HCT116 (cell line): Measurements from ENCODE around the gene MED27. TPM values are rescaled to one million over a fixed set of nuclear protein-coding genes. Genes with fewer than 3 reads are reported as not detected.

Source experiments
- ATAC-seq: fragments of 200-7000 bp; cut with Tn5 transposase; 2 replicates; pipeline ENCODE4 v1.9.1; 2020; ENCODE audit warnings: mild to moderate bottlenecking, moderate library complexity
- BruUV-seq: library from RNA; stranded (reverse); fragments of 400-500 nt; replicated peaks from 2 replicates; lab custom pipeline; 2021; lab: Mats Ljungman, UMichigan
- CTCF ChIA-PET: fragments of 300-600 bp; sonication (Branson Sonifier 250); formaldehyde crosslinking; loops from one replicate; lab custom pipeline; 2021; ENCODE audit warnings: antibody characterized with exemption; lab: Charles Lee
- POLR2A ChIA-PET: fragments of 300-600, 350-600 bp; sonication (Branson Sonifier 250); formaldehyde crosslinking; loops from one replicate; lab custom pipeline; 2021; ENCODE audit warnings: antibody characterized with exemption; lab: Charles Lee
- RAD21 ChIA-PET, 2 experiments: fragments of 300-600 bp; sonication (Branson Sonifier 250); formaldehyde crosslinking; loops; one replicate each; lab custom pipeline; 2023; ENCODE audit warnings: low total read pairs in 2 of 2; ENCODE audit not compliant: uncharacterized antibody in 2 of 2, unreplicated experiment in 2 of 2, low non-redundant PET in 1 of 2; lab: Charles Lee
- DNase-seq: peaks from one replicate; pipeline ENCODE4 v3.0.0-alpha.2; 2010; ENCODE audit warnings: low read depth, low spot score
- H2AFZ ChIP-seq: fragments of 200-600 bp; shearing (Covaris generic), sonication (generic); 2 replicates; pipeline ENCODE4 v1.6.1; 2017; ENCODE audit warnings: low read depth, mixed run types, mixed read lengths, antibody characterized with exemption, low read length; ENCODE audit not compliant: poor library complexity, severe bottlenecking
- H3K27ac ChIP-seq: 2 replicates; pipeline ENCODE4 v1.5.1; 2012; ENCODE audit warnings: low read depth, low read length
- H3K27me3 ChIP-seq: fragments of 200-600 bp; sonication (generic); 2 replicates; pipeline ENCODE4 v1.6.1; 2016; ENCODE audit warnings: mixed run types, low read length, mixed read lengths; ENCODE audit not compliant: insufficient read depth
- H3K36me3 ChIP-seq, 2 experiments: fragments of 200-500 bp in 1 of 2; fragments of 200-600 bp in 1 of 2; sonication (Bioruptor generic) in 1 of 2; sonication (generic) in 1 of 2; 2 replicates each; pipeline versions ENCODE4 v1.5.1 to v1.6.1; 2014 to 2016; ENCODE audit warnings: low read length in 2 of 2, inconsistent platforms in 1 of 2, mixed read lengths in 1 of 2, mixed run types in 1 of 2; ENCODE audit not compliant: insufficient read depth in 2 of 2, control insufficient read depth in 1 of 2
- H3K4me1 ChIP-seq, 2 experiments: fragments of 200-600 bp in 1 of 2; sonication (generic) in 1 of 2; 2 replicates each; pipeline versions ENCODE4 v1.5.1 to v1.6.1; 2012 to 2017; ENCODE audit warnings: low read length in 2 of 2, inconsistent platforms in 1 of 2, mild to moderate bottlenecking in 1 of 2, mixed read lengths in 1 of 2, mixed run types in 1 of 2, moderate library complexity in 1 of 2; ENCODE audit not compliant: insufficient read depth in 2 of 2, control insufficient read depth in 1 of 2
- H3K4me2 ChIP-seq: fragments of 200-600 bp; sonication (generic); 2 replicates; pipeline ENCODE4 v1.6.1; 2017; ENCODE audit warnings: mixed run types, low read length, mixed read lengths
- H3K4me3 ChIP-seq, 2 experiments: fragments of 200-600 bp in 1 of 2; sonication (generic) in 1 of 2; replicated peaks in 1 of 2; 2 replicates each; pipeline ENCODE4 v1.5.1; 2011 to 2016; ENCODE audit warnings: low read length in 2 of 2, control low read depth in 1 of 2, low read depth in 1 of 2, mild to moderate bottlenecking in 1 of 2, mixed read lengths in 1 of 2, mixed run types in 1 of 2
- H3K79me2 ChIP-seq: fragments of 200-600 bp; sonication (generic); 2 replicates; pipeline ENCODE4 v1.6.1; 2017; ENCODE audit warnings: mild to moderate bottlenecking, mixed run types, low read length, moderate library complexity, mixed read lengths; ENCODE audit not compliant: insufficient read depth
- H3K9ac ChIP-seq: fragments of 200-600 bp; sonication (generic); 2 replicates; pipeline ENCODE4 v1.6.1; 2016; ENCODE audit warnings: low read length, mixed read lengths
- H3K9me2 ChIP-seq: fragments of 200-600 bp; sonication (generic), shearing (Covaris generic); 2 replicates; pipeline ENCODE4 v1.6.1; 2017; ENCODE audit warnings: mixed run types, mild to moderate bottlenecking, moderate library complexity; ENCODE audit not compliant: insufficient read depth
- H3K9me3 ChIP-seq, 2 experiments: fragments of 200-500 bp in 1 of 2; fragments of 200-600 bp in 1 of 2; sonication (Bioruptor generic) in 1 of 2; sonication (generic) in 1 of 2; 2 replicates each; pipeline ENCODE4 v1.6.1; 2014 to 2017; ENCODE audit warnings: low read length in 2 of 2, mixed read lengths in 2 of 2, inconsistent platforms in 1 of 2, low read depth in 1 of 2, mild to moderate bottlenecking in 1 of 2, mixed run types in 1 of 2, moderate library complexity in 1 of 2; ENCODE audit not compliant: control insufficient read depth in 1 of 2, insufficient read depth in 1 of 2
- H4K20me1 ChIP-seq: fragments of 200-600 bp; sonication (generic), shearing (Covaris generic); 2 replicates; pipeline ENCODE4 v1.6.1; 2017; ENCODE audit warnings: mixed run types, mild to moderate bottlenecking, moderate library complexity; ENCODE audit not compliant: insufficient read depth
- ATF3 ChIP-seq: IDR thresholded peaks from 2 replicates; pipeline ENCODE4 v1.6.1; 2012
- ELF1 ChIP-seq: IDR thresholded peaks from 2 replicates; pipeline ENCODE4 v1.6.1; 2012; ENCODE audit warnings: low read depth, borderline replicate concordance
- MAX ChIP-seq: IDR thresholded peaks from 2 replicates; pipeline ENCODE4 v1.6.1; 2012
- RAD21 ChIP-seq: IDR thresholded peaks from 2 replicates; pipeline ENCODE4 v1.6.1; 2012; ENCODE audit warnings: low read depth, mild to moderate bottlenecking
- REST ChIP-seq: IDR thresholded peaks from 2 replicates; pipeline ENCODE4 v1.6.1; 2012; ENCODE audit warnings: low read depth
- ZNF274 ChIP-seq: fragments of 200-500 bp; sonication (Bioruptor generic); IDR thresholded peaks from 2 replicates; pipeline ENCODE4 v1.6.1; 2014; ENCODE audit warnings: mild to moderate bottlenecking, low read depth, low read length, inconsistent platforms
- intact Hi-C: fragments of 100-400 bp; cut with micrococcal nuclease; formaldehyde crosslinking; loops from 2 replicates; pipeline ENCODE4 v1.10.0; 2022
- total RNA-seq: library from RNA; stranded (reverse); gene quantifications from one replicate; pipeline ENCODE4 v1.2.1, GENCODE V29; 2021; ENCODE audit not compliant: unreplicated experiment

The MED27 gene
- total RNA-seq, 1 experiment from 2014 or later = 26.9 TPM

GRCh38 chr9:131836607-131837315, 242.9 kb downstream of the MED27 start:
- H3K27me3 ChIP-seq = no peaks in the 10 kb centered on the region
- ChIA-PET CTCF (no interaction called here), POLR2A (no interaction called here), RAD21 (interaction anchor here in 1 of 2 experiments (0.6 kb wide), 2 partner anchors 52 to 390 kb away, joined by 4 to 5 read pairs; no protein-coding TSS in a partner anchor)
- intact Hi-C loops = no loop called here
- H3K36me3 ChIP-seq = no peaks in the 10 kb centered on the region
- no peak overlapping the region for H3K9ac ChIP-seq
- no peak overlapping the region for H2AFZ ChIP-seq
- no peak for DNase-seq
- no peaks in the 10 kb centered on the region for H4K20me1 ChIP-seq
- ATAC-seq = no peak
- H3K4me1 ChIP-seq = peaks cover 4 to 10% of the 10 kb centered on the region in 2 experiments; a peak in 3 of 4 replicates
- H3K27ac ChIP-seq = no peak overlapping the region
- H3K4me3 ChIP-seq = no peak overlapping the region
- no peak overlapping the region for H3K4me2 ChIP-seq
- H3K9me3 ChIP-seq = peaks cover 0 to 7% of the 10 kb centered on the region in 2 experiments; a peak in 2 of 4 replicates
- H3K79me2 ChIP-seq = no peaks in the 10 kb centered on the region
- H3K9me2 ChIP-seq = no peaks in the 10 kb centered on the region
- no peak for TF ChIP-seq MAX
- no peak for TF ChIP-seq RAD21
- no peak for TF ChIP-seq ATF3
- no peak for TF ChIP-seq ELF1
- no peak for TF ChIP-seq ZNF274
- no TSS peak for BruUV-seq

- no peak for DNase-seq
- H3K4me2 ChIP-seq = no peak overlapping the region
- no TSS peak for BruUV-seq
- ChIA-PET RAD21 (no interaction called here), CTCF (no interaction called here), POLR2A (no interaction called here)
- intact Hi-C loops = no loop called here
- H2AFZ ChIP-seq = no peak overlapping the region
- no peaks in the 10 kb centered on the region for H3K36me3 ChIP-seq
- H3K9me3 ChIP-seq = peaks cover 0 to 7% of the 10 kb centered on the region in 2 experiments; a peak in 2 of 4 replicates
- TF ChIP-seq REST = no peak
- H3K4me1 ChIP-seq = peaks cover 4 to 10% of the 10 kb centered on the region in 2 experiments; a peak in 3 of 4 replicates
- no peaks in the 10 kb centered on the region for H3K9me2 ChIP-seq
- no peak for ATAC-seq
- no peak overlapping the region for H3K4me3 ChIP-seq
- H3K9ac ChIP-seq = no peak overlapping the region
- no peaks in the 10 kb centered on the region for H4K20me1 ChIP-seq
- H3K27ac ChIP-seq = no peak overlapping the region
- no peaks in the 10 kb centered on the region for H3K27me3 ChIP-seq
- H3K79me2 ChIP-seq = no peaks in the 10 kb centered on the region
Observed at GRCh38 chr9:131836021-131836420, 243.6 kb downstream of the MED27 start.
